GM23338 (cell line): ENCODE data around the gene EFCAB9. TPM values are rescaled to one million over a fixed set of nuclear protein-coding genes. Genes with fewer than 3 reads are reported as not detected.

Experiments
- ATAC-seq: fragments of 200-7000 bp; cut with Tn5 transposase; 3 replicates; pipeline ENCODE4 v1.9.1; 2020
- DNase-seq: peaks from one replicate; pipeline ENCODE4 v3.0.0-alpha.2; 2015; ENCODE audit warnings: low spot score
- H2AFZ ChIP-seq: fragments of 200-600 bp; sonication (generic); 2 replicates; pipeline ENCODE4 v1.8.0; 2016; ENCODE audit warnings: antibody characterized with exemption, mild to moderate bottlenecking, moderate library complexity
- H3F3A ChIP-seq: fragments of 200-600 bp; sonication (generic); replicated peaks from 2 replicates; pipeline ENCODE4 v1.8.0; 2017; ENCODE audit warnings: antibody characterized with exemption, mixed run types, low read depth
- H3K27ac ChIP-seq: fragments of 200-600 bp; sonication (generic); 2 replicates; pipeline ENCODE4 v1.6.1; 2016; ENCODE audit warnings: low read depth
- H3K27me3 ChIP-seq: fragments of 200-600 bp; sonication (generic); 2 replicates; pipeline ENCODE4 v1.8.0; 2016; ENCODE audit warnings: mild to moderate bottlenecking, mixed run types, moderate library complexity; ENCODE audit not compliant: insufficient read depth
- H3K36me3 ChIP-seq: fragments of 200-600 bp; sonication (generic); 2 replicates; pipeline ENCODE4 v1.8.0; 2016; ENCODE audit warnings: mild to moderate bottlenecking; ENCODE audit not compliant: insufficient read depth
- H3K4me1 ChIP-seq: fragments of 200-600 bp; sonication (generic); 2 replicates; pipeline ENCODE4 v1.8.0; 2016; ENCODE audit warnings: mild to moderate bottlenecking, moderate library complexity; ENCODE audit not compliant: insufficient read depth
- H3K4me2 ChIP-seq: fragments of 200-600 bp; sonication (generic); 2 replicates; pipeline ENCODE4 v1.7.1; 2017; ENCODE audit warnings: mixed run types
- H3K4me3 ChIP-seq: fragments of 200-600 bp; sonication (generic); 2 replicates; pipeline ENCODE4 v1.6.1; 2016; ENCODE audit warnings: mixed run types
- H3K79me2 ChIP-seq: fragments of 200-600 bp; sonication (generic); replicated peaks from 2 replicates; pipeline ENCODE4 v1.8.0; 2017; ENCODE audit warnings: mild to moderate bottlenecking; ENCODE audit not compliant: insufficient read depth
- H3K9me2 ChIP-seq: fragments of 200-600 bp; sonication (generic); 2 replicates; pipeline ENCODE4 v1.8.0; 2017; ENCODE audit not compliant: insufficient read depth
- H4K20me1 ChIP-seq: fragments of 200-600 bp; sonication (generic); replicated peaks from 2 replicates; pipeline ENCODE4 v1.8.0; 2017; ENCODE audit warnings: mild to moderate bottlenecking; ENCODE audit not compliant: insufficient read depth
- H3K27ac Mint-ChIP-seq: 2 replicates; pipeline ENCODE4 v1.8.0; 2020; ENCODE audit warnings: inconsistent platforms, mild to moderate bottlenecking, moderate library complexity, mixed read lengths
- H3K27me3 Mint-ChIP-seq: 3 replicates; pipeline ENCODE4 v1.8.0; 2022; ENCODE audit warnings: low read depth, mild to moderate bottlenecking, moderate library complexity, mixed read lengths, inconsistent platforms; ENCODE audit not compliant: insufficient read depth, poor library complexity
- H3K36me3 Mint-ChIP-seq: 3 replicates; pipeline ENCODE4 v1.8.0; 2021; ENCODE audit warnings: low read depth, mild to moderate bottlenecking, inconsistent platforms, moderate library complexity, mixed read lengths
- H3K4me1 Mint-ChIP-seq: 3 replicates; pipeline ENCODE4 v1.8.0; 2020; ENCODE audit warnings: mild to moderate bottlenecking, inconsistent platforms, mixed read lengths
- H3K4me3 Mint-ChIP-seq: 3 replicates; pipeline ENCODE4 v1.8.0; 2021; ENCODE audit warnings: moderate library complexity, mild to moderate bottlenecking, inconsistent platforms, mixed read lengths
- H3K9me3 Mint-ChIP-seq: 3 replicates; pipeline ENCODE4 v1.8.0; 2020; ENCODE audit warnings: moderate library complexity, mild to moderate bottlenecking, inconsistent platforms, mixed read lengths
- CTCF ChIP-seq, 2 experiments: fragments of 200-600 bp in 1 of 2; sonication (generic) in 1 of 2; conservative IDR thresholded peaks; 2 replicates each; pipeline versions ENCODE4 v1.5.1 to v1.6.1; 2016 to 2017; ENCODE audit warnings: antibody characterized with exemption in 2 of 2, low read depth in 2 of 2, mild to moderate bottlenecking in 2 of 2, moderate library complexity in 1 of 2
- ETS1 ChIP-seq: IDR thresholded peaks from 2 replicates; pipeline ENCODE4 v1.6.1; 2016; ENCODE audit warnings: antibody characterized with exemption
- EZH2 ChIP-seq: fragments of 200-600 bp; sonication (generic); IDR thresholded peaks from one replicate; pipeline ENCODE4 v1.8.0; 2017; ENCODE audit warnings: antibody characterized with exemption, mild to moderate bottlenecking, low read depth; ENCODE audit not compliant: unreplicated experiment
- JUNB ChIP-seq: IDR thresholded peaks from one replicate; pipeline ENCODE4 v1.6.1; 2016; ENCODE audit warnings: antibody characterized with exemption; ENCODE audit not compliant: unreplicated experiment
- NANOG ChIP-seq: IDR thresholded peaks from 2 replicates; pipeline ENCODE4 v1.6.1; 2016; ENCODE audit warnings: antibody characterized with exemption, borderline replicate concordance
- POLR2AphosphoS5 ChIP-seq: IDR thresholded peaks from 2 replicates; pipeline ENCODE4 v1.6.1; 2016; ENCODE audit warnings: antibody characterized with exemption, low read depth
- REST ChIP-seq: IDR thresholded peaks from one replicate; pipeline ENCODE4 v1.6.1; 2018; ENCODE audit warnings: antibody characterized with exemption; ENCODE audit not compliant: unreplicated experiment
- STAT1 ChIP-seq: IDR thresholded peaks from one replicate; pipeline ENCODE4 v1.6.1; 2016; ENCODE audit warnings: antibody characterized with exemption; ENCODE audit not compliant: unreplicated experiment
- ZNF331 ChIP-seq: fragments of 250-450 bp; sonication (Bioruptor Pico); IDR thresholded peaks from 2 replicates; pipeline ENCODE4 v1.5.0; 2020; ENCODE audit warnings: low read depth, mild to moderate bottlenecking, moderate library complexity
- ZNF462 ChIP-seq: fragments of 250-450 bp; sonication (Bioruptor Pico); IDR thresholded peaks from 2 replicates; pipeline ENCODE4 v1.5.0; 2020; ENCODE audit warnings: mild to moderate bottlenecking, moderate library complexity
- polyA plus RNA-seq: library from polyadenylated mRNA; unstranded; fragments of >200 nt; fragmentation: Nextera tagmentation; extraction: Ambion mirVana; gene quantifications from 2 replicates; pipeline ENCODE4 v1.2.1, GENCODE V29; 2016
- total RNA-seq: library from RNA; depleted of rRNA; stranded (reverse); fragments of >200 nt; shearing (Covaris generic); gene quantifications from 2 replicates; pipeline ENCODE4 v1.2.3, GENCODE V29; 2014

EFCAB9 gene
- total and polyA plus RNA-seq, 2 experiments from 2014 or later = not detected

GRCh38 chr5:172207511-172207910 lies 13.5 kb downstream of the EFCAB9 start (continued):
- no peak for TF ChIP-seq CTCF (conservative IDR thresholded peaks at IDR 0.05; ENCODE audit: low read depth in 2 of 2)

- peaks cover 25% of the 10 kb centered on the region for H3K36me3 ChIP-seq
- no peak overlapping the region for H2AFZ ChIP-seq
- peaks cover 10% of the 10 kb centered on the region for H3K79me2 ChIP-seq
- ATAC-seq = no peak
- H3K4me3 ChIP-seq = no peak overlapping the region
- no peaks in the 10 kb centered on the region for H3K27me3 ChIP-seq
- Mint-ChIP-seq H3K9me3 (no peaks in the 10 kb centered on the region), H3K4me1 (no peaks in the 10 kb centered on the region), H3K27ac (no peak overlapping the region), H3K27me3 (no peaks in the 10 kb centered on the region), H3K36me3 (peaks cover 33% of the 10 kb centered on the region), H3K4me3 (no peak overlapping the region)
- H3K4me1 ChIP-seq = no peaks in the 10 kb centered on the region
- H3K4me2 ChIP-seq = no peak overlapping the region
- H3K9me2 ChIP-seq = no peaks in the 10 kb centered on the region
- no peak overlapping the region for H3K27ac ChIP-seq
- no peaks in the 10 kb centered on the region; the same call in 1 of the 2 replicates for H3F3A ChIP-seq
- DNase-seq = no peak
- H4K20me1 ChIP-seq = peaks cover 23% of the 10 kb centered on the region
- TF ChIP-seq CTCF (conservative IDR thresholded peaks at IDR 0.05; ENCODE audit: low read depth in 2 of 2) (no peak), ZNF462 (CRISPR knock-in tag) (no peak), REST (no peak), ZNF331 (CRISPR knock-in tag) (no peak), ETS1 (no peak), EZH2 (no peak), NANOG (no peak), STAT1 (no peak), JUNB (no peak), POLR2AphosphoS5 (no peak)
Observed at GRCh38 chr5:172209714-172210113, 15.7 kb downstream of the EFCAB9 start.
